Endothelial cell of umbilical vein (primary cell): ENCODE data around the gene ZNF366. TPM values are rescaled to one million over a fixed set of nuclear protein-coding genes. Genes with fewer than 3 reads are reported as not detected.

ENCODE experiments used
- BruUV-seq: library from RNA; stranded (reverse); fragments of 400-500 nt; replicated peaks from 2 replicates; lab custom pipeline; 2021; lab: Mats Ljungman, UMichigan
- CTCF ChIA-PET: fragments of 300-600, 350-600 bp; sonication (Branson Sonifier 250); formaldehyde crosslinking; loops from one replicate; lab custom pipeline; 2021; ENCODE audit warnings: antibody characterized with exemption, inconsistent platforms; lab: Charles Lee
- POLR2A ChIA-PET: fragments of 300-600, 350-600 bp; sonication (Branson Sonifier 250); formaldehyde crosslinking; loops from one replicate; lab custom pipeline; 2021; ENCODE audit warnings: antibody characterized with exemption, inconsistent platforms; lab: Charles Lee
- DNase-seq: peaks from one replicate; pipeline ENCODE4 v3.0.0-alpha.2; 2011; ENCODE audit warnings: low read depth, low spot score
- FAIRE-seq: peaks from 2 replicates; lab custom pipeline; 2011; peaks lifted over from hg19 to GRCh38; lab: Jason Lieb, UNC
- H2AFZ ChIP-seq: 2 replicates; pipeline ENCODE4 v1.6.0; 2012; ENCODE audit warnings: low read depth, low read length, control low read depth, inconsistent platforms
- H3K27ac ChIP-seq: 2 replicates; pipeline ENCODE4 v1.5.1; 2011; ENCODE audit warnings: low read depth, mild to moderate bottlenecking, control low read depth, low read length, moderate library complexity; ENCODE audit not compliant: insufficient read depth
- H3K27me3 ChIP-seq, 2 experiments: 2 replicates each; pipeline versions ENCODE4 v1.6.0 to v1.6.1; 2011; ENCODE audit warnings: low read length in 2 of 2, mixed read lengths in 1 of 2; ENCODE audit not compliant: control insufficient read depth in 2 of 2, insufficient read depth in 2 of 2
- H3K36me3 ChIP-seq, 2 experiments: 2 replicates in 1 of 2; 3 replicates in 1 of 2; pipeline ENCODE4 v1.5.1; 2011; ENCODE audit warnings: low read length in 2 of 2, mild to moderate bottlenecking in 1 of 2, moderate library complexity in 1 of 2; ENCODE audit not compliant: control insufficient read depth in 2 of 2, insufficient read depth in 2 of 2; ENCODE audit errors: extremely low read depth in 1 of 2
- H3K4me1 ChIP-seq: 3 replicates; pipeline ENCODE4 v1.5.1; 2011; ENCODE audit warnings: mild to moderate bottlenecking, low read length; ENCODE audit not compliant: control insufficient read depth, insufficient read depth; ENCODE audit errors: extremely low read depth
- H3K4me2 ChIP-seq: 2 replicates; pipeline ENCODE4 v1.6.1; 2011; ENCODE audit warnings: low read length, control low read depth, mixed read lengths; ENCODE audit not compliant: insufficient read depth
- H3K4me3 ChIP-seq, 3 experiments: fragments of 200-600 bp in 1 of 3; sonication (generic), shearing (Covaris generic) in 1 of 3; replicated peaks in 1 of 3; 2 replicates each; pipeline ENCODE4 v1.5.1; 2011 to 2016; ENCODE audit warnings: control low read depth in 3 of 3, low read length in 3 of 3, mild to moderate bottlenecking in 2 of 3, inconsistent platforms in 1 of 3, low read depth in 1 of 3, moderate library complexity in 1 of 3; ENCODE audit not compliant: insufficient read depth in 1 of 3
- H3K79me2 ChIP-seq: 2 replicates; pipeline ENCODE4 v1.6.0; 2012; ENCODE audit warnings: low read length, inconsistent platforms; ENCODE audit not compliant: control insufficient read depth, insufficient read depth
- H3K9ac ChIP-seq: replicated peaks from 2 replicates; pipeline ENCODE3; 2011; ENCODE audit warnings: low read length, control low read depth; ENCODE audit not compliant: insufficient read depth; ENCODE audit errors: extremely low read depth
- H3K9me1 ChIP-seq: replicated peaks from 3 replicates; pipeline ENCODE4 v1.6.0; 2011; ENCODE audit warnings: mild to moderate bottlenecking, low read length; ENCODE audit not compliant: control insufficient read depth, insufficient read depth; ENCODE audit errors: extremely low read depth
- H3K9me3 ChIP-seq: replicated peaks from 2 replicates; pipeline ENCODE4 v1.5.1; 2012; ENCODE audit warnings: low read length, inconsistent platforms; ENCODE audit not compliant: control insufficient read depth, insufficient read depth
- H4K20me1 ChIP-seq: replicated peaks from 2 replicates; pipeline ENCODE3; 2011; ENCODE audit warnings: mild to moderate bottlenecking, low read length; ENCODE audit not compliant: control insufficient read depth, insufficient read depth; ENCODE audit errors: extremely low read depth
- EZH2 ChIP-seq: IDR thresholded peaks from 2 replicates; pipeline ENCODE4 v1.6.1; 2012; ENCODE audit warnings: borderline replicate concordance, low read depth, mild to moderate bottlenecking, moderate library complexity, low read length, inconsistent platforms; ENCODE audit not compliant: severe bottlenecking
- FOS ChIP-seq: IDR thresholded peaks from 2 replicates; pipeline ENCODE4 v1.6.1; 2011; ENCODE audit warnings: mild to moderate bottlenecking, low read length, moderate library complexity, borderline replicate concordance; ENCODE audit not compliant: insufficient read depth
- GATA2 ChIP-seq: IDR thresholded peaks from 2 replicates; pipeline ENCODE4 v1.7.0; 2011; ENCODE audit warnings: low read depth, mild to moderate bottlenecking, moderate library complexity, mixed read lengths, low read length; ENCODE audit not compliant: insufficient read length, insufficient read depth
- JUN ChIP-seq: IDR thresholded peaks from 2 replicates; pipeline ENCODE4 v1.6.1; 2011; ENCODE audit warnings: borderline replicate concordance, low read depth; ENCODE audit not compliant: insufficient read length, insufficient read depth
- MYC ChIP-seq: IDR thresholded peaks from one replicate; pipeline ENCODE4 v1.6.1; 2011; ENCODE audit warnings: mild to moderate bottlenecking, low read depth, low read length
- POLR2A ChIP-seq: IDR thresholded peaks from 2 replicates; pipeline ENCODE4 v1.6.1; 2012; ENCODE audit warnings: low read depth, mild to moderate bottlenecking, control low read depth, low read length
- POLR2AphosphoS5 ChIP-seq: IDR thresholded peaks from 2 replicates; pipeline ENCODE4 v1.6.1; 2012; ENCODE audit warnings: low read depth, mild to moderate bottlenecking, control low read depth, low read length, moderate library complexity; ENCODE audit not compliant: insufficient read depth
- dilution Hi-C: fragments of 300-500 bp; cut with MboI; formaldehyde crosslinking; loops from one replicate; pipeline ENCODE4 v1.15.0; 2019; ENCODE audit warnings: low sequenced_read_pairs; ENCODE audit not compliant: extremely low pct_ligation_motif_present
- intact Hi-C: fragments of 100-400 bp; cut with micrococcal nuclease; formaldehyde crosslinking; loops from one replicate; pipeline ENCODE4 v1.10.0; 2022
- polyA plus RNA-seq, 4 experiments: library from polyadenylated mRNA; depleted of rRNA in 3 of 4; stranded (reverse) in 3 of 4; unstranded in 1 of 4; fragments of >200 nt; gene quantifications; 2 replicates each; pipeline versions ENCODE4 v1.2.1 to v1.2.3, GENCODE V29; 2011 to 2012; ENCODE audit warnings: missing spikeins in 1 of 4
- total RNA-seq: library from RNA; stranded (reverse); gene quantifications from 2 replicates; pipeline ENCODE4 v1.2.3, GENCODE V29; 2021
- TF ChIP-seq, protein P1 (sequence below): IDR thresholded peaks from 2 replicates; pipeline ENCODE4 v1.6.1; 2011; ENCODE audit not compliant: insufficient read depth, insufficient read length
- TF ChIP-seq, protein P2 (sequence below), 2 donors: IDR thresholded peaks; 1 replicate in 1 of 2; 2 replicates in 1 of 2; pipeline ENCODE4 v1.5.1; 2011; ENCODE audit warnings: low read length in 2 of 2, mild to moderate bottlenecking in 2 of 2, moderate library complexity in 2 of 2, control low read depth in 1 of 2, inconsistent platforms in 1 of 2, low read depth in 1 of 2; ENCODE audit not compliant: insufficient read depth in 1 of 2; ENCODE audit errors: extremely low read depth in 1 of 2

The ZNF366 gene
- total and polyA plus RNA-seq, 2 donors (not counting 3 experiments of a cell fraction or from before 2014, with no cell fraction given) = 1.3 to 4.1 TPM

- no peak overlapping the region for H2AFZ ChIP-seq
- CTCF ChIA-PET = no interaction called here
- TF ChIP-seq, protein P1, sequence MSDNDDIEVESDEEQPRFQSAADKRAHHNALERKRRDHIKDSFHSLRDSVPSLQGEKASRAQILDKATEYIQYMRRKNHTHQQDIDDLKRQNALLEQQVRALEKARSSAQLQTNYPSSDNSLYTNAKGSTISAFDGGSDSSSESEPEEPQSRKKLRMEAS = no peak
- no peak for TF ChIP-seq GATA2
- TF ChIP-seq POLR2A = no peak
- TF ChIP-seq JUN = no peak
- TF ChIP-seq FOS = no peak
- TF ChIP-seq MYC = no peak
- no peak for TF ChIP-seq POLR2AphosphoS5
- no peak for TF ChIP-seq EZH2
- TF ChIP-seq, protein P2, sequence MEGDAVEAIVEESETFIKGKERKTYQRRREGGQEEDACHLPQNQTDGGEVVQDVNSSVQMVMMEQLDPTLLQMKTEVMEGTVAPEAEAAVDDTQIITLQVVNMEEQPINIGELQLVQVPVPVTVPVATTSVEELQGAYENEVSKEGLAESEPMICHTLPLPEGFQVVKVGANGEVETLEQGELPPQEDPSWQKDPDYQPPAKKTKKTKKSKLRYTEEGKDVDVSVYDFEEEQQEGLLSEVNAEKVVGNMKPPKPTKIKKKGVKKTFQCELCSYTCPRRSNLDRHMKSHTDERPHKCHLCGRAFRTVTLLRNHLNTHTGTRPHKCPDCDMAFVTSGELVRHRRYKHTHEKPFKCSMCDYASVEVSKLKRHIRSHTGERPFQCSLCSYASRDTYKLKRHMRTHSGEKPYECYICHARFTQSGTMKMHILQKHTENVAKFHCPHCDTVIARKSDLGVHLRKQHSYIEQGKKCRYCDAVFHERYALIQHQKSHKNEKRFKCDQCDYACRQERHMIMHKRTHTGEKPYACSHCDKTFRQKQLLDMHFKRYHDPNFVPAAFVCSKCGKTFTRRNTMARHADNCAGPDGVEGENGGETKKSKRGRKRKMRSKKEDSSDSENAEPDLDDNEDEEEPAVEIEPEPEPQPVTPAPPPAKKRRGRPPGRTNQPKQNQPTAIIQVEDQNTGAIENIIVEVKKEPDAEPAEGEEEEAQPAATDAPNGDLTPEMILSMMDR (IDR thresholded peaks at IDR 0.05; ENCODE audit: extremely low read depth in 1 of 2, insufficient read depth in 1 of 2, low read depth in 1 of 2, low read length in 2 of 2) = no peak
Observed at GRCh38 chr5:72447751-72448150, 59.5 kb downstream of the ZNF366 start.

More at GRCh38 chr5:72447751-72448150, 59.5 kb downstream of the ZNF366 start:
- no peaks in the 10 kb centered on the region for H3K36me3 ChIP-seq
- intact Hi-C loops (no loop called here), dilution Hi-C loops (no loop called here)
- no peaks in the 10 kb centered on the region for H3K9me3 ChIP-seq
- POLR2A ChIA-PET = no interaction called here
- peaks cover 22% of the 10 kb centered on the region for H3K4me1 ChIP-seq
- H3K27ac ChIP-seq = no peak overlapping the region
- H3K9ac ChIP-seq = no peak overlapping the region
- H3K9me1 ChIP-seq = no peaks in the 10 kb centered on the region
- no TSS peak for BruUV-seq
- no peaks in the 10 kb centered on the region for H3K27me3 ChIP-seq
- no peaks in the 10 kb centered on the region for H4K20me1 ChIP-seq
- no peak overlapping the region for H3K4me2 ChIP-seq
- no peaks in the 10 kb centered on the region for H3K79me2 ChIP-seq
- H3K4me3 ChIP-seq = no peak overlapping the region
- DNase-seq (no peak), FAIRE-seq (no peak)
